Esophagus muscularis mucosa (tissue), 4 donors: Measurements from ENCODE around the gene COX8C. TPM values are rescaled to one million over a fixed set of nuclear protein-coding genes. Genes with fewer than 3 reads are reported as not detected.

Experiments used
- DNase-seq: peaks from one replicate; pipeline ENCODE4 v3.0.0-alpha.2; 2017; ENCODE audit errors: extremely low spot score
- H3K27ac ChIP-seq, 4 donors: fragments of 200-600 bp; sonication (generic); replicated peaks in 1 of 4; 1 replicate in 3 of 4; 2 replicates in 1 of 4; pipeline ENCODE4 v1.5.1; 2016 to 2019; ENCODE audit warnings: mild to moderate bottlenecking in 1 of 4
- H3K27me3 ChIP-seq, 4 donors: fragments of 200-600 bp; sonication (generic); one replicate each; pipeline versions ENCODE4 v1.5.1 to v1.6.0; 2016 to 2019
- H3K36me3 ChIP-seq, 4 donors: fragments of 200-600 bp; sonication (generic); one replicate each; pipeline ENCODE4 v1.5.1; 2016 to 2019
- H3K4me1 ChIP-seq, 4 donors: fragments of 200-600 bp; sonication (generic); one replicate each; pipeline ENCODE4 v1.5.1; 2016 to 2019
- H3K4me3 ChIP-seq, 4 donors: fragments of 200-600 bp; sonication (generic); 1 replicate in 2 of 4; 2 replicates in 2 of 4; pipeline ENCODE4 v1.5.1; 2016 to 2019; ENCODE audit warnings: mild to moderate bottlenecking in 4 of 4, moderate library complexity in 1 of 4
- H3K9me3 ChIP-seq, 4 donors: fragments of 200-600 bp; sonication (generic); 1 replicate in 3 of 4; 2 replicates in 1 of 4; pipeline ENCODE4 v1.5.1; 2016 to 2019
- CTCF ChIP-seq, 3 experiments: fragments of 200-600 bp in 2 of 3; fragments of 450-650 bp in 1 of 3; sonication (generic) in 2 of 3; IDR thresholded peaks; one replicate each; pipeline ENCODE4 v1.5.1; 2017 to 2019; ENCODE audit warnings: antibody characterized with exemption in 3 of 3, mild to moderate bottlenecking in 2 of 3, moderate library complexity in 1 of 3
- EP300 ChIP-seq: sonication (generic); formaldehyde crosslinking; IDR thresholded peaks from one replicate; pipeline ENCODE4 v1.6.1; 2017; ENCODE audit warnings: antibody characterized with exemption
- POLR2A ChIP-seq: fragments of 450-650 bp; IDR thresholded peaks from one replicate; pipeline ENCODE4 v1.6.1; 2017; ENCODE audit warnings: antibody characterized with exemption, moderate library complexity, mild to moderate bottlenecking, low read depth
- POLR2AphosphoS5 ChIP-seq, 2 donors: sonication (generic); formaldehyde crosslinking; IDR thresholded peaks; one replicate each; pipeline ENCODE4 v1.6.1; 2017; ENCODE audit warnings: antibody characterized with exemption in 2 of 2
- WGBS: methylation state at CpG from one replicate; pipeline ENCODE4 v1.1.5; 2018; 5-methylcytosine and 5-hydroxymethylcytosine counted together
- intact Hi-C: fragments of 100-400 bp; cut with DNase I; formaldehyde crosslinking; loops from one replicate; pipeline ENCODE4 v1.15.1; 2023
- total RNA-seq, 4 donors: library from RNA; depleted of rRNA; stranded (reverse); fragments of >200 nt; gene quantifications; one replicate each; pipeline versions ENCODE4 v1.1.0 to v1.2.1, GENCODE V29; 2016

Gene COX8C
- total RNA-seq, 4 donors from 2014 or later: not detected

DNA sequence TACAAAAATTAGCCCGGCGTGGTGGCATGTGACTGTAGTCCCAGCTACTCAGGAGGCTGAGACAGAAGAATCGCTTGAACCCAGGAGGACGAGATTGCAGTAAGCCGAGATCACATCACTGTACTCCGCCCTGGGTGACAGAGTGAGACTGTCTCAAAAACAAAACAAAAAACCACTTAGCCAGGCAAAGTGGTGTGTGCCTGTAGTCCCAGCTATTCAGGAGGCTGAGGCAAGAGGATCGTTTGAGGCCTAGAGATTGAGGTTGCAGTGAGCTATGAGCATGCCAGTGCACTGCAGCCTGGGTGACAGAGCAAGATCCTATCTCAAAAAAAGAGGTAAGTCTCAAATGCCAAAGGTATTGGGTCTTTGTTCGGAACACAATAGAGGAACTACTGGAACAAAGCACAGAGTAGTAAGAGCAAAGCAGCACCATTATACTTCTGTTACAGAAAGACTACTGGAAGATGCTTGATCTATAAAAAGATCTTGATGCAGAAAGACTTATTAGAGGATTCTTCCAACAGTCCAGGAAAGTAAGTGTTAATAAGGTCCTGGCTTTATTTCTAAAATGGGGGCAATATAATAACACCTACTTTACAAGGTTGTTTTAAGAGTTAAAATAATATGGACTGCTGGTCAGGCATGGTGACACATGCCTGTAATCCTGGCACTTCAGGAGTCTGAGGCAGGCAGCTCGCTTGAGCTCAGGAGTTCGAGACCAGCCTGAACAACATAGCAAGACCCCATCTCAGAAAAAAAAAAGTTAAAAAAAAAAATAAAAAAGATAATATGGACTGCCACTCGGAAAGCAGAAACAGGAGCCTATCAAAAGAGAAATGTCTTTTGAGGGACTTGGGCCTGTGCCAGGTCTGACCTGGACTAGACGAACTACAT is 44.0 kb upstream of the COX8C start:
- 89% methylated on average over 12 of the region's 12 CpGs for WGBS
- intact Hi-C loops: no loop called here
- H3K9me3 ChIP-seq: no peaks in the 10 kb centered on the region
- H3K4me3 ChIP-seq: no peak overlapping the region
- DNase-seq: no peak
- no peak overlapping the region for H3K27ac ChIP-seq
- no peaks in the 10 kb centered on the region for H3K36me3 ChIP-seq
- H3K27me3 ChIP-seq: no peaks in the 10 kb centered on the region
- TF ChIP-seq EP300 (no peak), CTCF (IDR thresholded peaks at IDR 0.05) (no peak), POLR2AphosphoS5 (IDR thresholded peaks at IDR 0.05) (no peak), POLR2A (no peak)
- peaks cover 18 to 73% (median 28%) of the 10 kb centered on the region in 4 donors for H3K4me1 ChIP-seq

GRCh38 chr14:93303659-93304058 is 43.3 kb upstream of the COX8C start:
- Histone ChIP-seq H3K9me3 (no peaks in the 10 kb centered on the region), H3K4me3 (no peak overlapping the region), H3K27ac (no peak overlapping the region), H3K27me3 (no peaks in the 10 kb centered on the region), H3K36me3 (no peaks in the 10 kb centered on the region), H3K4me1 (peaks cover 18 to 77% (median 28%) of the 10 kb centered on the region in 4 donors)
- 70% methylated on average over 3 of the region's 3 CpGs for WGBS
- intact Hi-C loops: no loop called here
- no peak for DNase-seq
- no peak for TF ChIP-seq POLR2A
- TF ChIP-seq EP300: no peak
- no peak for TF ChIP-seq CTCF (IDR thresholded peaks at IDR 0.05)
- no peak for TF ChIP-seq POLR2AphosphoS5 (IDR thresholded peaks at IDR 0.05)

GRCh38 chr14:93304771-93305170 is 42.2 kb upstream of the COX8C start:
- H3K36me3 ChIP-seq: no peaks in the 10 kb centered on the region
- no peak for DNase-seq
- no peak for TF ChIP-seq POLR2A
- no peak for TF ChIP-seq CTCF (IDR thresholded peaks at IDR 0.05)
- no peak for TF ChIP-seq POLR2AphosphoS5 (IDR thresholded peaks at IDR 0.05)
- TF ChIP-seq EP300: no peak
- no peaks in the 10 kb centered on the region for H3K9me3 ChIP-seq
- intact Hi-C loops: no loop called here
- H3K27ac ChIP-seq: no peak overlapping the region
- H3K4me1 ChIP-seq: peaks cover 14 to 76% (median 31%) of the 10 kb centered on the region in 4 donors
- WGBS: 96% methylated on average over 1 of the region's 1 CpG
- H3K27me3 ChIP-seq: no peaks in the 10 kb centered on the region
- H3K4me3 ChIP-seq: no peak overlapping the region

- TF ChIP-seq EP300 (no peak), CTCF (IDR thresholded peaks at IDR 0.05) (no peak), POLR2AphosphoS5 (IDR thresholded peaks at IDR 0.05) (no peak), POLR2A (no peak)
- H3K4me3 ChIP-seq: no peak overlapping the region
- H3K4me1 ChIP-seq: peaks cover 14 to 82% (median 35%) of the 10 kb centered on the region in 4 donors
- DNase-seq: no peak
- 83% methylated on average over 6 of the region's 6 CpGs for WGBS
- intact Hi-C loops: no loop called here
- H3K27ac ChIP-seq: no peak overlapping the region
- H3K36me3 ChIP-seq: no peaks in the 10 kb centered on the region
- H3K27me3 ChIP-seq: no peaks in the 10 kb centered on the region
- H3K9me3 ChIP-seq: no peaks in the 10 kb centered on the region
Measured at GRCh38 chr14:93305725-93306418, 41.1 kb upstream of the COX8C start.
